Measurements from ENCODE around the gene EXD2. TPM values are rescaled to one million over a fixed set of nuclear protein-coding genes. Genes with fewer than 3 reads are reported as not detected.
"Not testable (repeated sequence)": the region's sequence is repeated elsewhere in the genome, so short reads cannot be mapped to it uniquely, and the experiment has no call there.

Gene EXD2
- total RNA-seq, 1 experiment from 2014 or later, result 22.5 TPM

DNA sequence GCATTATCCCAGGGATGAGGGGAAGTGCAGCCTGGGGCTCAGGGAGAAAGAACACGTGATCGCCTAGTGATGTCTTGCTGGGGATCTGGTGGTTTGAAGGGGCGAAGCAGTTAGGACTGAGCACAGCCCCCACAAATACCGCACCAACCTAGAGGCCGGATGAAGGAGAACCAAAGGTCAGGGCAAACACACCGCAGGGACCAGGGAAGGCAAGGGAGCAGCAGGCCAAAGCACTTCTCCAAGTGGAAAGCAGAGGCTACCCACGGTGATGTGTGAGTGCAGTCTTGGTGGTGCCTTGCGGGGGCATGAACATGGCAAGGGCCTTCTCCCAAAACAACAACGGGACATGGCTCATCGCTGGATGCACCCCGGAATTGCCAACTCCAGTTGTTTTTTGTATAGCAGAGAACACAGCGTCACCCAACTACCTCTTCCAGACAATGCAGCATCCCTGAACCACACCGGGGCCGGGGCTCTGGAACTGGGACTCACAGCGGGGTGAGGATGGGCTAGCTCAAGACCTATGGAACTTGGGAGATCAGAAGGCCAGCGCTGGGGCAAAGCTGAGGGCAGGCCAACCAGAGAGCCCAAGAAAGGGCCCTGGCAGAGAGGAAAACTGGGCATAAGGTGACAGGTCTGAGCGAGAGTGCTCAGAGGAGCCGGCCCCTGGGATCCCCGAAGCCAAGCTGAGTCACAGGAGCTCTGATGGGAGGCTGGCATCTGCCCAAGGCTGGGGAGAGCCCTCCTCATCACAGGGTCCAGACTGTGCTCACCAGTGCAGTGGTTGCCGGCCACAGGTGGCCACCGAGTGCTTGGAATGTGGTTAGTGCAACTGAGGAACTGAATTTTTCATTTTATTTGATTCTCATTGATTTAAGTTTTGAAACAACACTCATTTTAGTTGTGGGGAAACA is 79.8 kb downstream of the EXD2 start:
- TF ChIP-seq, protein P1, sequence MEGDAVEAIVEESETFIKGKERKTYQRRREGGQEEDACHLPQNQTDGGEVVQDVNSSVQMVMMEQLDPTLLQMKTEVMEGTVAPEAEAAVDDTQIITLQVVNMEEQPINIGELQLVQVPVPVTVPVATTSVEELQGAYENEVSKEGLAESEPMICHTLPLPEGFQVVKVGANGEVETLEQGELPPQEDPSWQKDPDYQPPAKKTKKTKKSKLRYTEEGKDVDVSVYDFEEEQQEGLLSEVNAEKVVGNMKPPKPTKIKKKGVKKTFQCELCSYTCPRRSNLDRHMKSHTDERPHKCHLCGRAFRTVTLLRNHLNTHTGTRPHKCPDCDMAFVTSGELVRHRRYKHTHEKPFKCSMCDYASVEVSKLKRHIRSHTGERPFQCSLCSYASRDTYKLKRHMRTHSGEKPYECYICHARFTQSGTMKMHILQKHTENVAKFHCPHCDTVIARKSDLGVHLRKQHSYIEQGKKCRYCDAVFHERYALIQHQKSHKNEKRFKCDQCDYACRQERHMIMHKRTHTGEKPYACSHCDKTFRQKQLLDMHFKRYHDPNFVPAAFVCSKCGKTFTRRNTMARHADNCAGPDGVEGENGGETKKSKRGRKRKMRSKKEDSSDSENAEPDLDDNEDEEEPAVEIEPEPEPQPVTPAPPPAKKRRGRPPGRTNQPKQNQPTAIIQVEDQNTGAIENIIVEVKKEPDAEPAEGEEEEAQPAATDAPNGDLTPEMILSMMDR (IDR thresholded peaks at IDR 0.05; ENCODE audit: insufficient read depth in 1 of 2, low read depth in 1 of 2, low read length in 1 of 2, severe bottlenecking in 1 of 2, unreplicated experiment in 1 of 2), result no peak
- intact Hi-C loops (cut with micrococcal nuclease; ENCODE audit: unreplicated experiment), result no loop called here
- Histone ChIP-seq H3K4me1 (no peaks in the 10 kb centered on the region), H3K27me3 (replicated peaks; ENCODE audit: control insufficient read depth, insufficient read depth, low read length) (no peaks in the 10 kb centered on the region), H3K4me3 (ENCODE audit: low read depth, low read length) (no peak overlapping the region), H3K9me3 (no peaks in the 10 kb centered on the region), H3K36me3 (ENCODE audit: control insufficient read depth, insufficient read depth, low read length) (no peaks in the 10 kb centered on the region)
- Mint-ChIP-seq H3K27me3 (ENCODE audit: insufficient read depth, unreplicated experiment) (no peaks in the 10 kb centered on the region), H3K27ac (ENCODE audit: unreplicated experiment) (no peak overlapping the region), H3K4me3 (ENCODE audit: unreplicated experiment) (no peak overlapping the region), H3K9me3 (ENCODE audit: unreplicated experiment) (no peaks in the 10 kb centered on the region), H3K36me3 (ENCODE audit: insufficient read depth, unreplicated experiment) (no peaks in the 10 kb centered on the region), H3K4me1 (ENCODE audit: low read depth, unreplicated experiment) (no peaks in the 10 kb centered on the region)
- POLR2A ChIA-PET, result no interaction called here
- no peak for DNase-seq
- CTCF ChIA-PET, result interaction anchor here (1.7 kb wide), 1 partner anchor 10 kb away, joined by 4 read pairs; no protein-coding TSS in a partner anchor
- no TSS peak for BruUV-seq (replicated peaks)

DNA sequence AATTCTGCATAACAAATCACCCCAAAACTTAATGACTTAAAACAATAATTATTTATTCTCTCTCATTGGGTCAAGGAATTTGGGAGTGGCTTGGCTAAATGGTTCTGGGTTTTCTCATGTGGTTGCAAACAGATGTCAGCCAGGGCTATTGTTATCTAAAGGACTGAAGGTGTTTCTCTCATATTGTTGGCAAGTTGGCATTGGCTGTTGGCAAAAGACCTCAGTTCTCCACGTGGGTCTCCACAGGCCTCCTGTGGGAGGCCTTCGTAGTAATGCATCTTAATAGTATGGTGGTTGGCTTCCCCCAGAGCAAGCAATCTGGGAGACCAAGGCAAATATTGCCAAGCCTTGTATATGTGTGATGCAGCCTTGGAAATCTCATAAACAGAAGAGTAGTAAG is 83.0 kb downstream of the EXD2 start:
- BruUV-seq (replicated peaks), result no TSS peak
- TF ChIP-seq, protein P1 (IDR thresholded peaks at IDR 0.05; ENCODE audit: insufficient read depth in 1 of 2, low read depth in 1 of 2, low read length in 1 of 2, severe bottlenecking in 1 of 2, unreplicated experiment in 1 of 2), result no peak
- Mint-ChIP-seq H3K36me3 (ENCODE audit: insufficient read depth, unreplicated experiment) (no peaks in the 10 kb centered on the region), H3K27ac (ENCODE audit: unreplicated experiment) (no peak overlapping the region), H3K9me3 (ENCODE audit: unreplicated experiment) (no peaks in the 10 kb centered on the region), H3K4me1 (ENCODE audit: low read depth, unreplicated experiment) (no peaks in the 10 kb centered on the region), H3K4me3 (ENCODE audit: unreplicated experiment) (no peak overlapping the region), H3K27me3 (ENCODE audit: insufficient read depth, unreplicated experiment) (no peaks in the 10 kb centered on the region)
- DNase-seq, result no peak
- intact Hi-C loops (cut with micrococcal nuclease; ENCODE audit: unreplicated experiment), result no loop called here
- POLR2A ChIA-PET, result no interaction called here
- Histone ChIP-seq H3K27me3 (replicated peaks; ENCODE audit: control insufficient read depth, insufficient read depth, low read length) (no peaks in the 10 kb centered on the region), H3K4me1 (no peaks in the 10 kb centered on the region), H3K36me3 (ENCODE audit: control insufficient read depth, insufficient read depth, low read length) (no peaks in the 10 kb centered on the region), H3K9me3 (no peaks in the 10 kb centered on the region), H3K4me3 (ENCODE audit: low read depth, low read length) (no peak overlapping the region)
- CTCF ChIA-PET, result no interaction called here

DNA sequence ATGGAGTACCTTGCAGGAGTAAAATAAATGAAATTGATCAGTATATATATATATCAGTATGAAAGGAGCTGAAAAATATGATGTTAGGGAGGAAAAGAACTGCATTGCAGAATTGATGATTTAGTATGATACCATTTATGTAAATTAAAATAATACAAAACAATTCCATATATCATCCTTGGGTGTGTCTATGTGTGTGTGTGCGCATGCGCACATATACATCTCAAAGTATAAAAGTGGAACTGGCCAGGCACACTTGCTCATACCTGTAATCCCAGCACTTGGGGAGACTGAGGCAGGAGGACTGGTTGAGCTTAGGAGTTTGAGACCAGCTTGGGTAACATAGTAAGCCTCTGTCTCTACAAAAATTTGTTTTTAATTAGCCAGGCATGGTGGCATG is 84.0 kb downstream of the EXD2 start:
- BruUV-seq (replicated peaks), result no TSS peak
- Histone ChIP-seq H3K9me3 (no peaks in the 10 kb centered on the region), H3K27me3 (replicated peaks; ENCODE audit: control insufficient read depth, insufficient read depth, low read length) (no peaks in the 10 kb centered on the region), H3K4me1 (no peaks in the 10 kb centered on the region), H3K4me3 (ENCODE audit: low read depth, low read length) (no peak overlapping the region), H3K36me3 (ENCODE audit: control insufficient read depth, insufficient read depth, low read length) (no peaks in the 10 kb centered on the region)
- POLR2A ChIA-PET, result no interaction called here
- CTCF ChIA-PET, result no interaction called here
- H3K9me3 Mint-ChIP-seq (ENCODE audit: unreplicated experiment), result no peaks in the 10 kb centered on the region
- no peak for DNase-seq
- H3K4me1 Mint-ChIP-seq (ENCODE audit: low read depth, unreplicated experiment), result no peaks in the 10 kb centered on the region
- H3K4me3 Mint-ChIP-seq (ENCODE audit: unreplicated experiment), result no peak overlapping the region
- no peak overlapping the region for H3K27ac Mint-ChIP-seq (ENCODE audit: unreplicated experiment)
- intact Hi-C loops (cut with micrococcal nuclease; ENCODE audit: unreplicated experiment), result no loop called here
- no peaks in the 10 kb centered on the region for H3K27me3 Mint-ChIP-seq (ENCODE audit: insufficient read depth, unreplicated experiment)
- no peaks in the 10 kb centered on the region for H3K36me3 Mint-ChIP-seq (ENCODE audit: insufficient read depth, unreplicated experiment)
- TF ChIP-seq, protein P1 (IDR thresholded peaks at IDR 0.05; ENCODE audit: insufficient read depth in 1 of 2, low read depth in 1 of 2, low read length in 1 of 2, severe bottlenecking in 1 of 2, unreplicated experiment in 1 of 2), result no peak

DNA sequence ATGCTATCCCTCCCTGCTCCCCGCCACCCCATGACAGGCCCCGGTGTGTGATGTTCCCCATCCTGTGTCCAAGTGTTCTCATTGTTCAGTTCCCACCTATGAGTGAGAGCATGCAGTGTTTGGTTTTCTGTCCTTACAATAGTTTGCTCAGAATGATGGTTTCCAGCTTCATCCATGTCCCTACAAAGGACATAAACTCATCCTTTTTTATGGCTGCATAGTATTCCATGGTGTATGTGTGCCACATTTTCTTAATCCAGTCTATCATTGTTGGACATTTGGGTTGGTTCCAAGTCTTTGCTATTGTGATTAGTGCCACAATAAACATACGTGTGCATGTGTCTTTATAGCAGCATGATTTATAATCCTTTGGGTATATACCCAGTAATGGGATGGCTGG is 86.1 kb downstream of the EXD2 start:
- CTCF ChIA-PET; H3K27me3 ChIP-seq (replicated peaks; ENCODE audit: control insufficient read depth, insufficient read depth, low read length); H3K9me3 Mint-ChIP-seq (ENCODE audit: unreplicated experiment); H3K4me3 Mint-ChIP-seq (ENCODE audit: unreplicated experiment); H3K4me3 ChIP-seq (ENCODE audit: low read depth, low read length); H3K9me3 ChIP-seq; intact Hi-C loops (cut with micrococcal nuclease; ENCODE audit: unreplicated experiment); H3K4me1 ChIP-seq; BruUV-seq (replicated peaks); DNase-seq; H3K27ac Mint-ChIP-seq (ENCODE audit: unreplicated experiment); H3K36me3 ChIP-seq (ENCODE audit: control insufficient read depth, insufficient read depth, low read length); H3K36me3 Mint-ChIP-seq (ENCODE audit: insufficient read depth, unreplicated experiment); POLR2A ChIA-PET; H3K4me1 Mint-ChIP-seq (ENCODE audit: low read depth, unreplicated experiment); H3K27me3 Mint-ChIP-seq (ENCODE audit: insufficient read depth, unreplicated experiment): not testable (repeated sequence)
